SK-N-SH (cell line): ENCODE results near the gene RNASEH2B. TPM values are rescaled to one million over a fixed set of nuclear protein-coding genes. Genes with fewer than 3 reads are reported as not detected.
A peak's percentile ranks its signal among the peaks of the same experiment; 100 is the strongest.

Experiments used
- CTCF ChIA-PET: fragments of 300-600, 350-600 bp; formaldehyde crosslinking; extraction: SDS; loops from one replicate; lab custom pipeline; 2021; lab: Yijun Ruan, JAX
- POLR2A ChIA-PET: fragments of 350-600 bp; sonication (Branson Sonifier 250); formaldehyde crosslinking; extraction: SDS; loops from one replicate; lab custom pipeline; 2020; ENCODE audit warnings: antibody characterized with exemption, inconsistent platforms; lab: Yijun Ruan, JAX
- DNase-seq: peaks from one replicate; pipeline ENCODE4 v3.0.0; 2012
- H2AFZ ChIP-seq: fragments of 200-600 bp; sonication (generic); 2 replicates; pipeline ENCODE4 v1.8.1; 2016; ENCODE audit warnings: antibody characterized with exemption, mild to moderate bottlenecking, low read depth
- H3F3A ChIP-seq: fragments of 200-600 bp; sonication (generic); replicated peaks from 2 replicates; pipeline ENCODE3; 2016; ENCODE audit warnings: antibody characterized with exemption, mild to moderate bottlenecking; ENCODE audit not compliant: insufficient read depth
- H3K27ac ChIP-seq, 2 experiments: fragments of 200-500 bp in 1 of 2; fragments of 200-600 bp in 1 of 2; sonication (Bioruptor generic) in 1 of 2; sonication (generic), shearing (Covaris generic) in 1 of 2; 2 replicates each; pipeline versions ENCODE4 v1.5.1 to v1.6.1; 2014 to 2016; ENCODE audit warnings: low read depth in 2 of 2, inconsistent platforms in 1 of 2, low read length in 1 of 2, mild to moderate bottlenecking in 1 of 2, mixed read lengths in 1 of 2
- H3K27me3 ChIP-seq: fragments of 200-600 bp; sonication (generic), shearing (Covaris generic); 2 replicates; pipeline ENCODE4 v1.6.1; 2016; ENCODE audit warnings: mixed run types; ENCODE audit not compliant: insufficient read depth
- H3K36me3 ChIP-seq, 2 experiments: fragments of 200-500 bp in 1 of 2; fragments of 200-600 bp in 1 of 2; sonication (Bioruptor generic) in 1 of 2; sonication (generic) in 1 of 2; replicated peaks in 1 of 2; 2 replicates each; pipeline versions ENCODE3 to v1.5.1; 2014 to 2016; ENCODE audit warnings: low read length in 1 of 2, mild to moderate bottlenecking in 1 of 2; ENCODE audit not compliant: insufficient read depth in 2 of 2, control insufficient read depth in 1 of 2
- H3K4me1 ChIP-seq, 2 experiments: fragments of 200-500 bp in 1 of 2; fragments of 200-600 bp in 1 of 2; sonication (Bioruptor generic) in 1 of 2; sonication (generic), shearing (Covaris generic) in 1 of 2; 2 replicates each; pipeline versions ENCODE4 v1.5.1 to v1.6.1; 2014 to 2016; ENCODE audit warnings: low read depth in 1 of 2, low read length in 1 of 2, mixed run types in 1 of 2; ENCODE audit not compliant: insufficient read depth in 2 of 2, control insufficient read depth in 1 of 2
- H3K4me2 ChIP-seq: fragments of 200-600 bp; sonication (generic), shearing (Covaris generic); 2 replicates; pipeline ENCODE4 v1.6.1; 2017; ENCODE audit warnings: mixed run types
- H3K4me3 ChIP-seq, 2 experiments: fragments of 200-500 bp in 1 of 2; fragments of 200-600 bp in 1 of 2; sonication (Bioruptor generic) in 1 of 2; sonication (generic), shearing (Covaris generic) in 1 of 2; 2 replicates each; pipeline versions ENCODE4 v1.5.1 to v1.8.1; 2014 to 2016; ENCODE audit warnings: low read depth in 2 of 2, inconsistent platforms in 1 of 2, low read length in 1 of 2, mild to moderate bottlenecking in 1 of 2, mixed read lengths in 1 of 2, moderate library complexity in 1 of 2
- H3K79me2 ChIP-seq: fragments of 200-600 bp; sonication (generic); 2 replicates; pipeline ENCODE4 v1.8.1; 2017; ENCODE audit warnings: mild to moderate bottlenecking; ENCODE audit not compliant: insufficient read depth
- H3K9ac ChIP-seq: fragments of 200-600 bp; sonication (generic); 2 replicates; pipeline ENCODE4 v1.6.1; 2017; ENCODE audit warnings: mixed run types
- H3K9me2 ChIP-seq: fragments of 200-600 bp; sonication (generic); 2 replicates; pipeline ENCODE4 v1.6.1; 2017; ENCODE audit warnings: mixed run types
- H3K9me3 ChIP-seq: fragments of 200-600 bp; sonication (generic); 2 replicates; pipeline ENCODE4 v1.6.1; 2017; ENCODE audit warnings: mixed run types, mild to moderate bottlenecking, moderate library complexity
- H4K20me1 ChIP-seq: fragments of 200-600 bp; sonication (generic); 2 replicates; pipeline ENCODE4 v1.6.1; 2017; ENCODE audit warnings: mild to moderate bottlenecking, mixed run types; ENCODE audit not compliant: insufficient read depth
- ELF1 ChIP-seq: IDR thresholded peaks from 2 replicates; pipeline ENCODE4 v1.4.0; 2012
- EZH2phosphoT487 ChIP-seq: fragments of 200-600 bp; sonication (generic); IDR thresholded peaks from 2 replicates; pipeline ENCODE4 v1.6.1; 2017; ENCODE audit warnings: low read depth, mixed run types, mild to moderate bottlenecking, antibody characterized with exemption, moderate library complexity, borderline replicate concordance
- FOXJ3 ChIP-seq: sonication (generic); formaldehyde crosslinking; IDR thresholded peaks from 2 replicates; pipeline ENCODE4 v1.5.1; 2020; ENCODE audit warnings: mild to moderate bottlenecking, missing genetic modification reagents
- FOXM1 ChIP-seq: IDR thresholded peaks from 2 replicates; pipeline ENCODE4 v1.4.0; 2012; ENCODE audit warnings: low read depth, mild to moderate bottlenecking
- GABPA ChIP-seq: IDR thresholded peaks from 2 replicates; pipeline ENCODE4 v1.4.0; 2012; ENCODE audit warnings: low read depth, mild to moderate bottlenecking
- MEF2A ChIP-seq: IDR thresholded peaks from 2 replicates; pipeline ENCODE4 v1.4.0; 2012; ENCODE audit warnings: low read depth, borderline replicate concordance
- POLR2AphosphoS5 ChIP-seq: IDR thresholded peaks from 2 replicates; pipeline ENCODE4 v1.6.1; 2012; ENCODE audit warnings: low read depth, low read length
- RXRA ChIP-seq: IDR thresholded peaks from 2 replicates; pipeline ENCODE4 v1.4.0; 2012; ENCODE audit warnings: low read depth, mild to moderate bottlenecking, borderline replicate concordance
- SIN3A ChIP-seq: IDR thresholded peaks from 2 replicates; pipeline ENCODE4 v1.6.1; 2012; ENCODE audit warnings: low read depth, mild to moderate bottlenecking, low read length, moderate library complexity, borderline replicate concordance
- SMC3 ChIP-seq: IDR thresholded peaks from 2 replicates; pipeline ENCODE4 v1.6.1; 2012; ENCODE audit warnings: low read depth, low read length, improper control_type of control experiment
- TAF1 ChIP-seq: IDR thresholded peaks from 2 replicates; pipeline ENCODE4 v1.6.1; 2012; ENCODE audit warnings: low read depth, mild to moderate bottlenecking, low read length, moderate library complexity, borderline replicate concordance
- WGBS: methylation state at CpG from one replicate; pipeline ENCODE4 v1.1.6; 2017; ENCODE audit warnings: low lambda C conversion rate; 5-methylcytosine and 5-hydroxymethylcytosine counted together
- polyA plus RNA-seq, 3 experiments: library from polyadenylated mRNA; depleted of rRNA; stranded (reverse); fragments of >200 nt; gene quantifications; 2 replicates each; pipeline ENCODE4 v1.2.3, GENCODE V29; 2012
- TF ChIP-seq, protein P1 (sequence below): fragments of 150-350 bp; IDR thresholded peaks from 2 replicates; pipeline ENCODE4 v1.6.1; 2017; ENCODE audit warnings: antibody characterized with exemption, low read length, low read depth, borderline replicate concordance
- TF ChIP-seq, protein P2 (sequence below): IDR thresholded peaks from 2 replicates; pipeline ENCODE4 v1.4.0; 2012; ENCODE audit warnings: low read depth

The RNASEH2B gene
- polyA plus RNA-seq, 1 of the 3 experiments (the other 2 are of a cell fraction): 13.0 TPM

GRCh38 chr13:50894012-50894411, 15.6 kb upstream of the RNASEH2B start:
- no peak for DNase-seq
- WGBS: 63% methylated on average over 2 of the region's 2 CpGs
- H3K79me2 ChIP-seq: no peaks in the 10 kb centered on the region
- H4K20me1 ChIP-seq: no peaks in the 10 kb centered on the region
- H3K9ac ChIP-seq: no peak overlapping the region
- no peaks in the 10 kb centered on the region for H3K27me3 ChIP-seq
- H3K4me1 ChIP-seq: peaks cover 0 to 17% of the 10 kb centered on the region in 2 experiments; a peak in 2 of 4 replicates
- H3K4me2 ChIP-seq: no peak overlapping the region
- H3K4me3 ChIP-seq: no peak overlapping the region
- H3K9me2 ChIP-seq: no peaks in the 10 kb centered on the region
- H3F3A ChIP-seq: no peaks in the 10 kb centered on the region
- H3K27ac ChIP-seq: peak overlapping the region in 1 of 2 experiments; percentile 92; a peak in 3 of 4 replicates
- no peaks in the 10 kb centered on the region for H3K9me3 ChIP-seq
- CTCF ChIA-PET: interaction anchor here (8.3 kb wide), 1 partner anchor 16 kb away, joined by 47 read pairs; the partner anchor contains the start of gene RNASEH2B
- no peaks in the 10 kb centered on the region for H3K36me3 ChIP-seq
- H2AFZ ChIP-seq: peak overlapping the region; percentile 57; the same call in 1 of the 2 replicates
- TF ChIP-seq SMC3 (no peak), TAF1 (no peak), FOXJ3 (CRISPR knock-in tag) (no peak), EZH2phosphoT487 (no peak)
- POLR2A ChIA-PET: no interaction called here

- no peaks in the 10 kb centered on the region for H4K20me1 ChIP-seq
- H3K4me2 ChIP-seq: no peak overlapping the region
- TF ChIP-seq POLR2AphosphoS5 (no peak), ELF1 (no peak), FOXM1 (no peak), RXRA (no peak), SIN3A (no peak), GABPA (no peak), MEF2A (no peak)
- TF ChIP-seq, protein P1, sequence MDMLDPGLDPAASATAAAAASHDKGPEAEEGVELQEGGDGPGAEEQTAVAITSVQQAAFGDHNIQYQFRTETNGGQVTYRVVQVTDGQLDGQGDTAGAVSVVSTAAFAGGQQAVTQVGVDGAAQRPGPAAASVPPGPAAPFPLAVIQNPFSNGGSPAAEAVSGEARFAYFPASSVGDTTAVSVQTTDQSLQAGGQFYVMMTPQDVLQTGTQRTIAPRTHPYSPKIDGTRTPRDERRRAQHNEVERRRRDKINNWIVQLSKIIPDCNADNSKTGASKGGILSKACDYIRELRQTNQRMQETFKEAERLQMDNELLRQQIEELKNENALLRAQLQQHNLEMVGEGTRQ: no peak
- TF ChIP-seq, protein P2, sequence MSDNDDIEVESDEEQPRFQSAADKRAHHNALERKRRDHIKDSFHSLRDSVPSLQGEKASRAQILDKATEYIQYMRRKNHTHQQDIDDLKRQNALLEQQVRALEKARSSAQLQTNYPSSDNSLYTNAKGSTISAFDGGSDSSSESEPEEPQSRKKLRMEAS: no peak
- TF ChIP-seq, all 33 proteins: peak for 0
- ChIA-PET POLR2A (no interaction called here), CTCF (interaction anchor here (8.3 kb wide), 1 partner anchor 16 kb away, joined by 47 read pairs; the partner anchor contains the start of gene RNASEH2B)
- H3K79me2 ChIP-seq: no peaks in the 10 kb centered on the region
- peak overlapping the region in 1 of 2 experiments; percentile 92; a peak in 1 of 4 replicates for H3K27ac ChIP-seq
- no peak for DNase-seq
- H3K4me1 ChIP-seq: peaks cover 0 to 17% of the 10 kb centered on the region in 2 experiments; a peak in 2 of 4 replicates
- 90% methylated on average over 2 of the region's 2 CpGs for WGBS
- H3K27me3 ChIP-seq: no peaks in the 10 kb centered on the region
- no peaks in the 10 kb centered on the region for H3K9me2 ChIP-seq
- no peak overlapping the region for H3K9ac ChIP-seq
- H3K4me3 ChIP-seq: no peak overlapping the region
- no peaks in the 10 kb centered on the region for H3K36me3 ChIP-seq
- no peaks in the 10 kb centered on the region for H3K9me3 ChIP-seq
- no peaks in the 10 kb centered on the region for H3F3A ChIP-seq
- no peak overlapping the region for H2AFZ ChIP-seq
Measured at GRCh38 chr13:50894504-50894903, 15.1 kb upstream of the RNASEH2B start.
